Esophagus muscularis mucosa (tissue), 4 donors: Measurements from ENCODE around the gene OLFML3. TPM values are rescaled to one million over a fixed set of nuclear protein-coding genes. Genes with fewer than 3 reads are reported as not detected.

Source experiments
- DNase-seq: peaks from one replicate; pipeline ENCODE4 v3.0.0-alpha.2; 2017; ENCODE audit errors: extremely low spot score
- H3K27ac ChIP-seq, 4 donors: fragments of 200-600 bp; sonication (generic); replicated peaks in 1 of 4; 1 replicate in 3 of 4; 2 replicates in 1 of 4; pipeline ENCODE4 v1.5.1; 2016 to 2019; ENCODE audit warnings: mild to moderate bottlenecking in 1 of 4
- H3K27me3 ChIP-seq, 4 donors: fragments of 200-600 bp; sonication (generic); one replicate each; pipeline versions ENCODE4 v1.5.1 to v1.6.0; 2016 to 2019
- H3K36me3 ChIP-seq, 4 donors: fragments of 200-600 bp; sonication (generic); one replicate each; pipeline ENCODE4 v1.5.1; 2016 to 2019
- H3K4me1 ChIP-seq, 4 donors: fragments of 200-600 bp; sonication (generic); one replicate each; pipeline ENCODE4 v1.5.1; 2016 to 2019
- H3K4me3 ChIP-seq, 4 donors: fragments of 200-600 bp; sonication (generic); 1 replicate in 2 of 4; 2 replicates in 2 of 4; pipeline ENCODE4 v1.5.1; 2016 to 2019; ENCODE audit warnings: mild to moderate bottlenecking in 4 of 4, moderate library complexity in 1 of 4
- H3K9me3 ChIP-seq, 4 donors: fragments of 200-600 bp; sonication (generic); 1 replicate in 3 of 4; 2 replicates in 1 of 4; pipeline ENCODE4 v1.5.1; 2016 to 2019
- CTCF ChIP-seq, 3 experiments: fragments of 200-600 bp in 2 of 3; fragments of 450-650 bp in 1 of 3; sonication (generic) in 2 of 3; IDR thresholded peaks; one replicate each; pipeline ENCODE4 v1.5.1; 2017 to 2019; ENCODE audit warnings: antibody characterized with exemption in 3 of 3, mild to moderate bottlenecking in 2 of 3, moderate library complexity in 1 of 3
- EP300 ChIP-seq: sonication (generic); formaldehyde crosslinking; IDR thresholded peaks from one replicate; pipeline ENCODE4 v1.6.1; 2017; ENCODE audit warnings: antibody characterized with exemption
- POLR2A ChIP-seq: fragments of 450-650 bp; IDR thresholded peaks from one replicate; pipeline ENCODE4 v1.6.1; 2017; ENCODE audit warnings: antibody characterized with exemption, moderate library complexity, mild to moderate bottlenecking, low read depth
- POLR2AphosphoS5 ChIP-seq, 2 donors: sonication (generic); formaldehyde crosslinking; IDR thresholded peaks; one replicate each; pipeline ENCODE4 v1.6.1; 2017; ENCODE audit warnings: antibody characterized with exemption in 2 of 2
- WGBS: methylation state at CpG from one replicate; pipeline ENCODE4 v1.1.5; 2018; 5-methylcytosine and 5-hydroxymethylcytosine counted together
- intact Hi-C: fragments of 100-400 bp; cut with DNase I; formaldehyde crosslinking; loops from one replicate; pipeline ENCODE4 v1.15.1; 2023
- total RNA-seq, 4 donors: library from RNA; depleted of rRNA; stranded (reverse); fragments of >200 nt; gene quantifications; one replicate each; pipeline versions ENCODE4 v1.1.0 to v1.2.1, GENCODE V29; 2016

Gene OLFML3
- total RNA-seq = 100 to 1,000 TPM in 1 of 4 donors, 10 to 100 TPM in 3; 57.7 to 109 (median 67.4) TPM

DNA sequence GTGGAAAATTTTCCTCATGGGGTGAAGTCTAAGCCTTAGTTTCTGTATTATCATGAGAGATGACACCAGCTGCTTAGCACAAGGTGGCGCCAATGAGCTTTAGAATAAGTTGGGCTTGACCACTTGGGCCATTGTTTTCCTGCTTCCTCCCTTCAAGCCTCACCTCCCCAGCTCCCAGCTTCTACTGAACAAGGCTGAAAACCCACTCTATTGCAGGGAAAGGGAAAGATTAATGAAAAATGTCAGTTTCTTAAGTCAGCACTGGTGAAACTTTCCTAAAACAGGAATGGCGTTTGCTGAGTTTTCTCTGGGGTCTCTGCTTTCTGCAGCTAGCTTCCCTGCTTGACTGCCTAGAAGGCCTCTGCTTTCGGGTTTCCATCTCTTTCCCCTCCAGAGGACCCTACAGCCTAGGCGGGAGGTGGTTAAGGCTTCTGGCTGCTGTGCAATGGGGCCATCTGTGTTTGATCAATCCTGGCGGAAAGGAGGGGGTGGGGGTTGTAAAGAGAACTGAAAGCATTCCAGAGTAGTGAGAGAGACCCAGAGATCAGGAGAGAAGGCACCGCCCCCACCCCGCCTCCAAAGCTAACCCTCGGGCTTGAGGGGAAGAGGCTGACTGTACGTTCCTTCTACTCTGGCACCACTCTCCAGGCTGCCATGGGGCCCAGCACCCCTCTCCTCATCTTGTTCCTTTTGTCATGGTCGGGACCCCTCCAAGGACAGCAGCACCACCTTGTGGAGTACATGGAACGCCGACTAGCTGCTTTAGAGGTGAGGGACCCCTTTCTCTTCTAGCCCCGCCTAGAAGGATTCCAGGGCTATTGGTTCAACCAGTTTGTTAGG is at the start of gene OLFML3:
Gene OLFML3 (plus strand): TSS at position 612 of the 840 bp plus-strand sequence. CDS start 43 bp downstream, at position 655.
- Histone ChIP-seq H3K9me3 (no peaks in the 10 kb centered on the region), H3K27me3 (no peaks in the 10 kb centered on the region), H3K4me1 (peaks cover 43 to 92% (median 85%) of the 10 kb centered on the region in 4 donors), H3K27ac (peak within 1 kb of the TSS; percentile 77 to 84 (median 80)), H3K36me3 (peaks cover 0 to 18% (median 6%) of the 10 kb centered on the region in 4 donors), H3K4me3 (peak within 1 kb of the TSS; percentile 46 to 54 (median 48))
- peak; percentile 97 for DNase-seq
- intact Hi-C loops = loop anchor here (2.0 to 10.0 kb wide), 4 partner anchors 67 to 304 kb away; no protein-coding TSS in a partner anchor
- 9% methylated on average over 13 of the region's 13 CpGs for WGBS
- TF ChIP-seq EP300 (no peak), CTCF (IDR thresholded peaks at IDR 0.05) (peak; percentile 70 to 72 (median 71)), POLR2AphosphoS5 (IDR thresholded peaks at IDR 0.05) (peak; percentile 38 to 80), POLR2A (no peak)

GRCh38 chr1:113929750-113930498 is 49.4 kb upstream of the OLFML3 start:
- H3K4me1 ChIP-seq = peaks cover 46 to 62% (median 58%) of the 10 kb centered on the region in 4 donors
- H3K9me3 ChIP-seq = no peaks in the 10 kb centered on the region
- intact Hi-C loops = loop anchor here (1.0 kb wide), 1 partner anchor 25 kb away; the partner anchor contains the start of gene DCLRE1B
- H3K36me3 ChIP-seq = no peaks in the 10 kb centered on the region
- no peak for TF ChIP-seq POLR2A
- no peak for TF ChIP-seq CTCF (IDR thresholded peaks at IDR 0.05)
- TF ChIP-seq EP300 = no peak
- TF ChIP-seq POLR2AphosphoS5 (IDR thresholded peaks at IDR 0.05) = no peak
- peak overlapping the region; percentile 90 to 98 (median 94) for H3K27ac ChIP-seq
- no peaks in the 10 kb centered on the region for H3K27me3 ChIP-seq
- no peak for DNase-seq
- WGBS = 0% methylated on average over 8 of the region's 64 CpGs
- peak overlapping the region; percentile 74 to 97 (median 84) for H3K4me3 ChIP-seq

GRCh38 chr1:113930499-113931161 is 48.6 kb upstream of the OLFML3 start:
- no peaks in the 10 kb centered on the region for H3K27me3 ChIP-seq
- H3K9me3 ChIP-seq = no peaks in the 10 kb centered on the region
- intact Hi-C loops = no loop called here
- H3K4me1 ChIP-seq = peaks cover 47 to 64% (median 58%) of the 10 kb centered on the region in 4 donors
- H3K4me3 ChIP-seq = peak overlapping the region; percentile 74 to 97 (median 84)
- DNase-seq = no peak
- 2% methylated on average over 8 of the region's 8 CpGs for WGBS
- TF ChIP-seq CTCF (IDR thresholded peaks at IDR 0.05) (no peak), POLR2AphosphoS5 (IDR thresholded peaks at IDR 0.05) (no peak), EP300 (no peak), POLR2A (no peak)
- H3K27ac ChIP-seq = peak overlapping the region; percentile 90 to 98 (median 94)
- H3K36me3 ChIP-seq = no peaks in the 10 kb centered on the region

DNA sequence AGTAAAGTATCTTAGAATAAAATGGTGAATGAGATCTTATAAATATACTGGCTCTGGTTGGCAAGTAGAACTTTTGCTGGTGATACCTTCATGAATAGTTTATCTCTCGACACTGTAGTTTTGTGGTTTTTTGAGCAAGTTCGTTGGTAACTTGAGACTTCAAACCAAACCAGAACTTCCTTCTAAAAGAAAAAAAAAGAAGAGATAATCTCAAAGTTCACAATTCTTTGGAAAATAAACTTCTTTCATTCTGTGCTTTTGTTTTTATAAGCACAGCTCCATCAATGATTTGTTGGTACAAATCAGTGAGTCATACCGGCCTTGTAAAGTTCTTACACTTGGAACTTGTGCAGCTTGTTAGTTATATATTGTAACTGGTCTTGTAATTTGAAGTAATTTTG is 47.8 kb upstream of the OLFML3 start:
- intact Hi-C loops = no loop called here
- DNase-seq = no peak
- WGBS = 27% methylated on average over 3 of the region's 3 CpGs
- no peaks in the 10 kb centered on the region for H3K36me3 ChIP-seq
- H3K27me3 ChIP-seq = no peaks in the 10 kb centered on the region
- H3K9me3 ChIP-seq = no peaks in the 10 kb centered on the region
- H3K4me3 ChIP-seq = peak overlapping the region; percentile 74 to 97 (median 84)
- no peak for TF ChIP-seq POLR2A
- no peak for TF ChIP-seq POLR2AphosphoS5 (IDR thresholded peaks at IDR 0.05)
- no peak for TF ChIP-seq EP300
- TF ChIP-seq CTCF (IDR thresholded peaks at IDR 0.05) = no peak
- H3K4me1 ChIP-seq = peaks cover 47 to 68% (median 59%) of the 10 kb centered on the region in 4 donors
- peak overlapping the region; percentile 90 to 98 (median 94) for H3K27ac ChIP-seq
